HT1080 (cell line): ENCODE measurements around the gene TBC1D16. TPM values are rescaled to one million over a fixed set of nuclear protein-coding genes. Genes with fewer than 3 reads are reported as not detected.

Experiments
- DNase-seq: peaks from one replicate; pipeline ENCODE4 v3.0.0-alpha.2; 2015; ENCODE audit warnings: low read depth
- total RNA-seq: library from RNA; depleted of rRNA; stranded (reverse); fragments of >200 nt; shearing (Covaris generic); gene quantifications from 2 replicates; pipeline ENCODE4 v1.2.3, GENCODE V29; 2014

TBC1D16 gene
- total RNA-seq, 1 experiment from 2014 or later: 24.1 TPM

DNA sequence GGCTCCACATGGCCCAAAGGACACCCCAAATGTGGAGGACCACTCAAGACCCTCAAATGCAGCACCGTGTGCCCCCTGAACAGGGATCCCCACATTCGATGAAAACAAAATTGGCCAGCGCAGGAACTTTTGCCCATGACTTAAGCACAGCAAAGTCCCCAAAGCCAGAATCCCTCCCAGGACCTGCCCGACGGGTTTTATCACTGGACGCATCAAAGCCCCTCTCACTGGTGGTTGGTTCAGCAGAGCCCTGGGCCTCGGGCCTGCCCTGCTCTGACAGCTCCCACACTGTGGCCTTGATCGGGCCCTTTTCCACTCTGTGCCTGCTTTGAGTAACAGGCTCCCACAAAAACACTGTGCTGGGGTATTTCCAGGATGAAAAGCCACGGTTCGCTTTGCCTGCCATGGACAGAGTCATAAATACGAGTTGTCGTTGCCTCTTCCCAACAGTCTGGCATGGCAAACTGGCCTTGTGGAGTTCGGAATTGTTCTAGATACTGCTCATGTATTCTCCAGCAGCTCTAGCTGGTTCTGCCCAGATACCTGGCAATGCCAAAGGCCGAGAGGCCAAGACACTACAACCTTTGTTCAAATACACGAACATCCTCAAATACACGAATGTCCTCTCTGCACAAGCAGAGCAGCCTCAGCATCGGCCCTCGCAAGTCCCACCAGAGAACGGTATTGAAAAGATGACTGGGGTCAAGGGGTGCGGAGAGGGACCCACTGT, 46.4 kb downstream of the TBC1D16 start:
- DNase-seq: no peak

GRCh38 chr17:79988185-79988971, 47.3 kb downstream of the TBC1D16 start:
- peak; percentile 75 for DNase-seq

- DNase-seq: no peak
Measured at GRCh38 chr17:79987935-79988184, 47.8 kb downstream of the TBC1D16 start.

DNA sequence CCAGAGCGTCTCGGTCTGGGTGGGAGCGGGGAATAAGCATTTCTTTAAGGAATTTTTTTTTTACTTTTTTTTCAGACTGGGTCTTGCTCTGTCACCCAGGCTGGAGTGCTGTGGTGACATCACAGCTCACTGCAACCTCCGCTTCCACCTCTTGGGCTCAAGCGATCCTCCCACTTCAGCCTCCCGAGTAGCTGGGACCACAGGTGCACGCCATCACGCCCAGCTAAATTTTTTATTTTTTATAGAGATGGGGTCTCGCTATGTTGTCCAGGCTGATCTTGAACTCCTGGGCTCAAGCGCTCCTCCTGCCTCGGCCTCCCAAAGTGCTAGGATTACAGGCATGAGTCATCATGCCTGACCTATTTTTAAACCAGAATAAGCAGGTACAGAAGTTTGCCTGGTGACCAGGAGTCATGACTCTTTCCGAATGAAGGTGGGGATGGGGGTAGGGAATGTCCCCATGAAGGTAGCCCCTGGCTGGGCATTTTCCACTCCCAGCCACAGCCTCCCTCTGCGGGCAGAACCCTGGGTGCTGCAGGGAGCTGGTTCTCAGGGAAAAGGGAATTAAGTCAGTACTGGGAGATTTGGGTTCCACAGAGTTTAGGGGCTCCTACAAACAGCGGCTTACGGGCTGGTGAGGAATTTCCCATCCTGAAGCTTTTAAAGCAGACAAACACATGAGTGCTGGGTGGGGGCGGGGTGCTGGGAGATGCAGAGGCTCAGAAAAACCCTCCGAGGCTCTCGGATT, 48.3 kb downstream of the TBC1D16 start:
- DNase-seq: peak; percentile 33

DNA sequence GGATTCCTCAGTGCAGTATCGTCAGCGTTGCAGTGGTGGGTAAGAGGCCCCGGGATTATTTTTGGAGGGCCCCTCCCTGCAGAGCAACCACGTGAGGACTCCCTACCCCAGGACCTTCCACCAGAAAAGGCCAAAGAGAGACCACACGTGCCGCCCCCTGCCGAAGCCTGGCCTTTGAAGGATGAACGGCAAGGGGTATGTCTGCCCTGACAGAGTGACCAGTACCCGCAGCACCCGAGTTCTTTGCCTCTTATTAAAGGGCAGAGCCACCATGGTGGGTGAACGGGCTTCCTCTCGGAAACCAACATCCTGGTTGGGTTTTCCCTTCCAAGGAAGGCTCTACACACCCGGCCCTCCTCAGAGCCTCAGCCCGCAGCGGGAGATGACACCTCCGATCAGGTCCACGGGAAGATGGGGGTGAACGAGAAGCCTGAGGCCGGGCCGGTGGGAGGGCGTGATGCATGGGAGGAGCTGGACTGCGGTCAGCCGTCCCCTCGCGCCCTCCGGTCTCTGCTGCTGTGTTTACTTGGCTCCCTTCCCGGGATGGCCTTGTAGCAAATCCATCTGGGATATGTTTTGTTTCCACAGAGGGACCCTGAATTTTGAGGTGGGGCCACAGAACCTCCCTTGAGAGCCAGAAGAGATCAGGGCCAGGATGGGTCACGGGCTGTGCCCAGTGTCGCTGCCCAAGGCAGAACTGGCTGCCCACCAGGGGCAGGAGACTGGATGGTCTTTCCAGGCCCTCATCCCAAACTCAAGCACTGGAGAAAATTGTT, 49.1 kb downstream of the TBC1D16 start:
- no peak for DNase-seq

DNA sequence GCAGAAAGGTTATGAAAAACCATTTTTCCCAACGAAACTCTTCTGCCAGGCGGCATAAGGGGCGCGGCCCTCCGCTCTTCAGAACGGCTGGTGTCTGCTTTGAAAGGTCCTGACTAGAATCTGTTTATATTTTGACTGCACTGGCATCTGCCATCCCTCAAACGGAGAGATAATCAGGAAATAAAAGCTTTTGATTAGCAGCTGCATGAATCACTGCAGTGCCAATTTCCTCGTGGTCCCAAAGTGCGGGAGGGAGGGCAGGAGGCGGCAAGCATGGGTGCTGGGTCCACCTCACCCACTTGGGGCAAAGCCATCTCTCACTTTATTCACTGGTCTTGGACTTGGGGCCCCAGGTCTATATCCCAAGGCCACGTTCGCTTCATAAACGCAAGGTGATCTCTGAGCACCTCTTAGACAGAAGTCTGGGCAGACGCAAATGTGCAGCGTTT, 49.7 kb downstream of the TBC1D16 start:
- no peak for DNase-seq

DNA sequence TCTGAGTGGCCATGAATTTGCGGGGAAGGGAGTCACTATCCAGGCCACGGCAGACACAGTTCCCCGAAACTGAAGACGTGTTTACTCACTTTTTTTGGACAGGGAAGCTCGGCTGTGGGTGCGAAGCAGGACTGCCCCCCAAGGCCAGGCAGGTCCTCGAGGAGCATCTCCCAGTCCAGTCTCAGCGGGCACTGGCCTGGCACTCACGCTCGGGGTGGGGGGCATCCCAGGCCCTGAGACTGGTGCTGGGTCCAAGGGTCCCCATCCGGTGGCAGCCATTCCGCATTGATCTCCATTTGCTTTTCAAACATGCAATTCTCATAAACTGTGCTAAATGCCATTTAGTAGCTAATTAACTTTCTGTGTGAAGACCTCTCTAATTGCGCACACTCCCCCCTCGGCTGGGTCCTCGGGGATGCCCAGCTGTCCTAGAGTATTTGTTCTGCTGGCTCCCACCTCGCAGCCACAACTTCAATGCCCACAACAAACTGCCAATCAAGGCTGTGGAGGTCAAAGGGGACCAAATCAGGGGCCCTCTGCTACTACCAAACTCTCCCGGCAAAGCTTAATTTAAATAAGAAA, 50.2 kb downstream of the TBC1D16 start:
- DNase-seq: no peak

DNA sequence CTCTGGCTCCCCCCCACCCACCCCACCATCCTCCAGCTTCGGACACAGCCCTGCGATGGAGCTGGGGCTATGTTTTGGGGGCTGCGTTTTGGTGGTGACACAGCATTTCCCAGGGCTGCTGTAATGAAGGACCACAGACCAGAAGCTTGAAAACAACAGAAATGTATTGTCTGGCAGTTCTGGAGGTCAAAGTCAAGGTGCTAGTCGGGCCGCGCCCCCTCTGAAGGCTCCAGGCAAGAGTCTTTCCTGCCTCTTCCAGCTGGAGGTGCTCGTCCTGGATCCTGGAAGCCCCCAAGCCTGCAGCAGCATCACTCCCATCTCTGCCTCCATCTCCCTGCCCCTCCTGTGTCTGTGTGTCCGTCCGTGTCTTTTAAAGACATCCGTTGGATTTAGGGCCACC, 50.8 kb downstream of the TBC1D16 start:
- DNase-seq: no peak

- no peak for DNase-seq
Measured at GRCh38 chr17:79984045-79984840, 51.4 kb downstream of the TBC1D16 start.

DNA sequence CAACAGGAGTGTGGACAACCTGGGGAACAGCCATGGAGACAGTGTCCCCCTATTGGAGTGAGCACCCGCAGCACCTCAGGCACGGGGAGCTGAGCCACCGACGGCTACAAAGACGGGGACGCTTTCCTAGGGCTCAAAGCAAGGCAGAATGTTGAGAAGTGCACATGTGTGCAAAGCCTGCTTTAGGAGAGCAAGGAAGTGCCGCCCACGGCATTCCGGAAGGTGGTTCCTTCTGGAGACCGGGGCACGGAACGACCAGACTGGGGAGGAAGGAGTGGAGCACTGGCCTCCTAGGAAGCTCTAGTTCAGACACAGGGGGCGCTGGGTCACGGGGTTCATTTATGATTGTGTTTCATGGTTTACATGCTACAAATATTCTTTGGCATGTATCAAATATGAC, 52.2 kb downstream of the TBC1D16 start:
- no peak for DNase-seq

DNA sequence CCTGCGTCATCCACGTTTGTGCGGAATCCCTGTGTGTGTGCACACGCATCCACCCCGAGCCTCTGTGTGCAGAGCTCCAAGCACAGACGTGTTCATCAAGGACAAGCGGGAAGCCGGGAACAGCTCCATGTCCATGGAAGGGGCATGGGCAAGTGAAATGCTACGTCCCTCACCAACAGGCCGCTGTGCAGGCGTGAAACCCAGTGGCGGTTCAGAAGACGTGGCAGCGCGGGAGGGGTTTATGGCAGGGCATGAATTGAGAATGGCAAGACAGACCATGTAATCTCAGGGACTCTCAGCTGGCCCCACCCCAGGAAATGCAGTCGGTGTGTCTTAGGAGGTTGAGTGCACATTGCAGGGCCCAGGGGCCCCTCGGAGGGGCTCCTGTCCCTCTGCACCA, 52.7 kb downstream of the TBC1D16 start:
- DNase-seq: no peak

DNA sequence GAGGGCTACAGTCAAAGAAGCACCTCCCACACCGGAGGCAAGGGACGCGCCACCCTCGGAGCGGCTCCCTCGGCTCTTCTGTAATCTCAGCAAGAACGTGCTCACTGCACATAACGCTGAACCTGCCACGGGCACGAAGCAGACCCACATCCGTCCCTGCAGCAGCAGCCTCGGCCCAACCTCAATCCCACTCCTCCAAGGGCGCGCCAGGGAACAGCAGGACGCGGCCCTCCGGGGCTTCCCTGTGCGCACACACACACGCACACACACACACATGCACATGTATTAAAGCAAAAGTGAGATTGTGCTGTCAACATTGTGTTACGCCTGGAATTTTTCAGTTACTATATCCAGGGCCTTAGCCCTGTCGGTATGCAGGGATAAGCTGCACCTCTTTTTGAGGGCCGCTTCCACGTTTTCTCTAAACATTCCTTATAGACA, 54.0 kb downstream of the TBC1D16 start:
- no peak for DNase-seq

GRCh38 chr17:79981090-79981489, 54.6 kb downstream of the TBC1D16 start:
- DNase-seq: no peak

DNA sequence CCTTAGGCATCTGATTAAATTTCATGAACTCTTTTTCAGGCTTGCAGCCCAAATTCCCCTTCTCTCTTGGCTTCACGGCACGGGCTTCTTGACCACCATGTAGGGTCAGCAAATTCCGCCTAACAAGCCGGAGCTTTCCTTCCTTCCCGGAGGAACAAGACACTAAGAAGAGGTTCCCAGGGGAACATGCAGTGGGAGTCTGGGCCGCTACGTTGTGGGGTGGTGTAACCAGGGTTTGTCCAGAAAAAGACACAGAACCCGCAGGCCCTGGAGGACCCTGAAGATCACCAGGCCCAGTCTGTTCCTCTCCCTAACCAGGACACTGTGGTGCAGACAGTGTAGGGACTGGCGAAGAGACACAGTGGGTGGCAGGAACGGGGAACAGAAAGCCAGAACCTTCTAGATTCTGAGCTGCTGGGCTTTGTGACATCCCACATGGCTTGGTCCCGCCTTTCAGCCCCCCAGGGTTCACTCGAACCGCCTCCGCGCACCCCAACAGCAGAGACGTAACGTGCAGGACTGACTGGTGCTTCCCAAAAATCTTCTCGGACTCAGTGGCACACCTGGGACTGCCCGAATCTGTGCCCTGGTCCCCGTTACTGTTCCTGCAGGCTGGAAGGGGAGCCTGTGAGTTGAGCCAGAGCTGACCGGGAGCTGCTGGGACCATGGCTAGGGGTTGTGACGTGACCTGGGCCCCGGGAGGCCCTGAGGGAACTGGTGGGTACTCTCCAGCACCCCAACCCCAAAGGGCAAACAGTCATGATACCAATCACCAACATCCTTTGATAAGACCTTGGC, 55.2 kb downstream of the TBC1D16 start:
- DNase-seq: no peak

DNA sequence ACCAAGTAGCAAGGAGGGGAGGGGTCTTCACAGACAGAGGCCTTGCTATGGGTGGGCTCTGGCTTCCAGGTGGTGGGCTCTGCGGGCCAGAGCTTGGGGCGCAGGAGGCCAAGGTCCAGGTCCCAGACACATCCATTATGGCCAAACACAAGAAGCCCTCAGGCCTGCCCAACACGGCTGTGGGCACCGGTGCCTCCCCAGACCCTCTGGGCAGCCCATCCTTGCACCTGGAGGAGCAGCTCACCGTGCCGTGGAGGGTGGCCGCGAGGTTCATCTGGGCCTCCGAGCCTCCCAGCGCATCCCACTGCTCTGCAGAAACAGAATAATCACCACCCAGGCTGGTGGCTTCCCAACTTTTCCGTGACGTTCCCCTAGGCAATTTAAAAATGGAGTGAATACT, 55.9 kb downstream of the TBC1D16 start:
- no peak for DNase-seq

DNA sequence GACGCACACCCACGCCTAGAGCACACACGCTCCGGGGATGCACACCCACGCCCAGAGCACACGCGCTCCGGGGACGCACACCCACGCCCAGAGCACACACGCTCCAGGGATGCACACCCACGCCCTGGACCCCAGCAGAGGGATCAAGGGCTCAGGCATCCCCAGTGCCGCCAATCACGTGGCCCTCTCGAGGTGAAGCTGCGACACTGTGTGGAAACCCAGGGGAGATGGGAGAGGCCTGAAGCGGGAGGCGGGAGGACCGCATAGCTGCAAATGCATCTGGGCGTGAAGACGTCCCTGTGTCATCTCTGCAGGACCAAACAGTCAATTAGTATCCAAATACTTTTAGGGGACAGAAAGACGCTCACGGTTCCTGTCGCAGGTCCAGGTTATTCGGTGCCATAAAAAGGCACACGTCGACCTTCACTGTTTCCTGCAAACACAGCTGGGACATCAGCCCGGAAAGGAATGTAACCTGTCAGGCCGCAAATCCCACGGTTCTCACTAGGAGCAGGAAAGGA, 56.4 kb downstream of the TBC1D16 start:
- no peak for DNase-seq

GRCh38 chr17:79978548-79978855, 57.2 kb downstream of the TBC1D16 start:
- no peak for DNase-seq

GRCh38 chr17:79977708-79978547, 57.7 kb downstream of the TBC1D16 start:
- no peak for DNase-seq
